Body of pancreas (tissue), 4 donors: Measurements from ENCODE around the gene ELF5.

Experiments used
- POLR2A ChIP-seq, 3 donors: fragments of 450-650 bp; IDR thresholded peaks; one replicate each; pipeline ENCODE4 v1.6.1; 2016; ENCODE audit warnings: antibody characterized with exemption in 3 of 3, mild to moderate bottlenecking in 2 of 3
- TF ChIP-seq, protein P1 (sequence below), 7 experiments: fragments of 450-650 bp in 4 of 7; fragments of 200-600 bp in 3 of 7; sonication (generic) in 3 of 7; IDR thresholded peaks; one replicate each; pipeline ENCODE4 v1.5.1; 2016 to 2019; ENCODE audit warnings: antibody characterized with exemption in 7 of 7

GRCh38 chr11:34446386-34446785 is 67.2 kb downstream of the ELF5 start:
- no peak for TF ChIP-seq POLR2A (IDR thresholded peaks at IDR 0.05)
- TF ChIP-seq, protein P1, sequence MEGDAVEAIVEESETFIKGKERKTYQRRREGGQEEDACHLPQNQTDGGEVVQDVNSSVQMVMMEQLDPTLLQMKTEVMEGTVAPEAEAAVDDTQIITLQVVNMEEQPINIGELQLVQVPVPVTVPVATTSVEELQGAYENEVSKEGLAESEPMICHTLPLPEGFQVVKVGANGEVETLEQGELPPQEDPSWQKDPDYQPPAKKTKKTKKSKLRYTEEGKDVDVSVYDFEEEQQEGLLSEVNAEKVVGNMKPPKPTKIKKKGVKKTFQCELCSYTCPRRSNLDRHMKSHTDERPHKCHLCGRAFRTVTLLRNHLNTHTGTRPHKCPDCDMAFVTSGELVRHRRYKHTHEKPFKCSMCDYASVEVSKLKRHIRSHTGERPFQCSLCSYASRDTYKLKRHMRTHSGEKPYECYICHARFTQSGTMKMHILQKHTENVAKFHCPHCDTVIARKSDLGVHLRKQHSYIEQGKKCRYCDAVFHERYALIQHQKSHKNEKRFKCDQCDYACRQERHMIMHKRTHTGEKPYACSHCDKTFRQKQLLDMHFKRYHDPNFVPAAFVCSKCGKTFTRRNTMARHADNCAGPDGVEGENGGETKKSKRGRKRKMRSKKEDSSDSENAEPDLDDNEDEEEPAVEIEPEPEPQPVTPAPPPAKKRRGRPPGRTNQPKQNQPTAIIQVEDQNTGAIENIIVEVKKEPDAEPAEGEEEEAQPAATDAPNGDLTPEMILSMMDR (IDR thresholded peaks at IDR 0.05) = no peak
